Stimulated activated CD8-positive, alpha-beta memory T cell treated with anti-CD3 and anti-CD28 coated beads, Interleukin-12 subunit alpha, Interleukin-12 subunit beta, amount 100 ng/mL, for 4 hours (primary cell): ENCODE data around the gene GUCY1B1.
A peak's percentile ranks its signal among the peaks of the same experiment; 100 is the strongest.

Experiments
- DNase-seq: peaks from one replicate; pipeline ENCODE4 v3.0.0-alpha.2; 2020; ENCODE audit warnings: low read depth

The GUCY1B1 gene

DNA sequence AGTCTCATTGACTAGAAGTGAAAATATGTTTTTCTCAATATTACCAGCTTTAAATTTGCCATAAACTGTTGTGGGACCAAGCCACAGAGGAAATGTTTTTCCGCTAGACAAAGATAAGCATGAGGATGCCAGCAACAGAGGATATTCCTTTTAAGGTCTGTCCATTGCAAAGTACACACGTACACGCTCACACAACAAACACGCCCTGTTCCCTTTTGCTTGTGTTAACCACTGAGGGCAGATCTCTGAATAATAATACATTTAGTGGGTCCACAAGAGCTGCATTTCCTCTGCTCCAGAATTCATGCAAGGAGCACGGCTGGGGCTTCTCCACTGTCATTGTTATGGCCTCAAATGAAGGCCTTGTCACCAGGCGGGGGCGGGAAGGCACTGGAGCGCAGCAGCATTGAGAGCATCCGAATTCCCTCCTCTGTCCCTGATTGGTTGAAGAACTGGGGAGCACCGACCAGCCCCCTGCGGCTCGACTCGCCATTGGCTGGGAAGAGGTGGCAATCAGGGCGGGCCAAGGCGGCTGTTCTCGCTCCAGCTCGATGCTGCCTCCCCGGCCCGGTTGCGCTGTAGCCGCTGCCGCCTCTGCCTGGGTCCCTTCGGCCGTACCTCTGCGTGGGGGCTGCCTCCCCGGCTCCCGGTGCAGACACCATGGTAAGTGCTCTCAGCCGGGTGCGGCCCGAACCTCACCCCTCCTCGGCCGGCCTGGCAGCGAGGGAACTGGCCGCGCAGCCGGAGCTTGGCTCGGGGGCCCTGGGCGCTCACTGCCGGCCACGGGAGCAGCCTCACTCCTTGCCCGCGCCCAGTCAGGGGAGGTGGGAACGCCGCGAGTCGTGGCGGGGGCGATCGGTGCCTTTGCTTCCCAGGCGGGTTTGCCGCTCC, at the start of gene GUCY1B1:
GUCY1B1 (plus strand) TSS at position 541 of the 891 bp plus-strand sequence; CDS start at position 661, 120 bp downstream.
- peak; percentile 50 for DNase-seq

DNA sequence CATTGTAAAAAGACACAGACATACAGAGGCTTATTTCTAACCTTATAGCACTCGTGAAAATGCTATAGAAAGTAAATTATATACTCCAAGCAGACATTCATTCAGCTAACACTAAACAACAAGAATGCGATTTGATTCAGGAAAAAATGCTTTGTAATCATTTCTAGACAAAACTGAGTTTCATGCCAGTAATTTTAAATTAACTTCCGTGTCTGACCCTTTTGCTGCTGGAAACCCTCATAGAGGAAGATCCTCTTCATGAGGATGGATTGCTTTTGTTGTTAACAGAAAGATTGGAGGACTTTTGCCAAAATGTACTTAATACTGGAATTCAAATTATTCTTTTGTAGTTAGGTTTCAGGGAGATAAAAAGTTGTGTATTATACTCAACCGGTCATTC, 48.9 kb upstream of the GUCY1B1 start:
- DNase-seq, result no peak

DNA sequence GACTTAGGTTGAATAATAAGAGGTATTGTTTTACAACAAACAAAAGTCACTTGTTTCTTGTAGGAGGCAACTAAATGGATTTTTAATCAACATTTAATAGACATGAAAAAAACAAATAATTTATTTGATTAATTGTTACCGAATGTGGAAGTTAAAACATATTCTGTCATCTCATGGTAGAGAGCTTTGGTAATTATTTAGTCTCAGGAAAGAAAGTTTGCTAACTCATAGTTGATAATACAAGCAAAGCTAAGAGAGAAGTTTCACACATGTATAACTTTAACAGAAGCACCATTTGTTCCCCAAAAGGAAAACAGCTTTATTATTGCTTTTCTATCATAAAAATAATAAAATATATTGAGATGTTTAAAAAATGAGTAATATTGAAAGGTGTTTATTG, 47.3 kb upstream of the GUCY1B1 start:
- DNase-seq, result no peak

DNA sequence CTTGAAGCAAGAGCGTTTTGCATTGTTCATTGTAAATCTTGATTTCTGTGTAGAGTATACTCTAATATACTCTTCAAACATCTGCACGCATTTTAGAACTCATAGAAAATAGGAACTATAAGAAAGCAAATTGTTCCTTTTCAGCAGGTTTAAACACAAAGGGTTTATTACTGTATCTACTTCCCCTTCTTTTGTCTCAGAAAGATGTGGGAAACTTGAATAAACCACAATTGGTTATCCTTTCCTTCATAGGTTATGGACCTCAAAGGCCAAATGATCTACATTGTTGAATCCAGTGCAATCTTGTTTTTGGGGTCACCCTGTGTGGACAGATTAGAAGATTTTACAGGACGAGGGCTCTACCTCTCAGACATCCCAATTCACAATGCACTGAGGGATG, 46.0 kb upstream of the GUCY1B1 start:
- no peak for DNase-seq

DNA sequence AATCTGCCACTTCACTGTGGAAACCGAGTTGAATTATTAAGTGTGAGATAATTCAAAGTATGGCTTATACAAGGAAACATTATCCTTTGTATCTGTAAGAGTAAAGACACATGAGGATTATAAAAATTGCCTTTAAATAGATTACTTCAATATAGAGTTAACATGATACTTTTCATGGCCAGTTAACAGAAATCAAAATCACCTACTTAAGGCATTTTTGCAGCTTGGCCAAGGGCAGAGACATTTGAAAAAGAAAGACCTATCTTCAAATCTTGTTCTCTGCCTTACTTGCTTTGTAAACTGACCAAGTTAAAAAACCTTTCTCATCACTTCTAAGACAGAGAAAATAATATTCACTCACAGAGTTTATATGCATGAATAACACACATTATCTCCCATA, 44.9 kb upstream of the GUCY1B1 start:
- DNase-seq, result no peak

GRCh38 chr4:155722336-155722735, 36.5 kb upstream of the GUCY1B1 start:
- no peak for DNase-seq

- DNase-seq, result no peak
Observed at GRCh38 chr4:155722816-155723499, 35.9 kb upstream of the GUCY1B1 start.

- no peak for DNase-seq
Observed at GRCh38 chr4:155724731-155725130, 34.1 kb upstream of the GUCY1B1 start.

GRCh38 chr4:155734065-155734464, 24.8 kb upstream of the GUCY1B1 start:
- DNase-seq, result no peak

DNA sequence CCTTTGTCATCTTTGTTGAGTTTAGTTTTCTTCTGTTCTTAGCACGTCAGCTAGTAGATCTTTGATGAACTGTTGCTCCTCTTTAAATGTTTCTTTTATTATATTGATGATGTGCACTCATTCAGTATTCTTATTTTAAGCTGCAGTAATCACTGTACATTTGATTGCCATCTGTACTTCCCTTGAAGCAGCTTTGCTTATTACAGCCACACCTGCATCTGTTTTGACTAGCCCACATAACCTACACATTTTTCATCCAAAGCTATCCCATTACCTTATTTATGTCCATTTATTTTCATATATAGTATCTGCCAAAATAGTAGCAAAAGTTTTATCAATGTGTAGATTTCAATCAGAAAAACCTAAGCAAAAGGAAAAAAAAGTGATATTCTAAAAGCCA, 23.9 kb upstream of the GUCY1B1 start:
- DNase-seq, result no peak

DNA sequence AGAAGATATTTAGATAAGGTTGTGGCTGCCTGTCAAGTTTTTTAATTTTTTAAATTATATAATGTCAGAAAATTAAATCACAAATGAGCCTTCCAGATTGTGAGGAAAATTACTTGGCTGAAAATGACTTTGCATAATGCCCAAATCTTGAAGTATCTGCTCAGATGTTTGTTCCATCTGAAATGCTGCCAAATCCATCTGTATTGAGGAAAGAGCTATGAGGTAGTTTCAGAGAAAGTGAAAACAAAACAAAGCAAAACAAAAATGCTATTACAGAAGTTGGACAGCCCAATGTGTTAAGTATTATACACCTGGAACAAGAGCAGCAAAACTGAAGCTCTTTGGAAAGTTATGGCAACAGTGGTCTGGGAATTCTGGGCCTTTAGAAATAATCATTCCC, 23.3 kb upstream of the GUCY1B1 start:
- no peak for DNase-seq

DNA sequence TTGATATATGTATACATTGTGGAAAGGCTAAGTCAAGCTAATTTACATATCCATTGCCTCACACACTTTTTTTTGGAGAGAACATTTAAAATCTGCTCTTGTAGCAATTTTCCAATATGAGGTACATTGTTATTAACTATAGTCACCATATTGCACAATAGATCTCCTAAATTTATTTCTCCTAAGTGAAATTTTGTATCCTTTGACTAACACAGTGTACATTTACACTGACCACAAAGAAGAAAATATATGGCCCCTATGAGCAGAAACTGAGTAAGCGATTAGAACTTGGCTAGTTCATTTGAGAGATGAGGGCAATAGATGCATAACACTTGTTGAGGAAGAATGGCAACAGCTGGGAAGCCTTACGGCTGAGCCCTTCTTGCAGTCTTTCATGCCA, 20.3 kb upstream of the GUCY1B1 start:
- no peak for DNase-seq

- DNase-seq, result no peak
Observed at GRCh38 chr4:155741546-155741945, 17.3 kb upstream of the GUCY1B1 start.

DNA sequence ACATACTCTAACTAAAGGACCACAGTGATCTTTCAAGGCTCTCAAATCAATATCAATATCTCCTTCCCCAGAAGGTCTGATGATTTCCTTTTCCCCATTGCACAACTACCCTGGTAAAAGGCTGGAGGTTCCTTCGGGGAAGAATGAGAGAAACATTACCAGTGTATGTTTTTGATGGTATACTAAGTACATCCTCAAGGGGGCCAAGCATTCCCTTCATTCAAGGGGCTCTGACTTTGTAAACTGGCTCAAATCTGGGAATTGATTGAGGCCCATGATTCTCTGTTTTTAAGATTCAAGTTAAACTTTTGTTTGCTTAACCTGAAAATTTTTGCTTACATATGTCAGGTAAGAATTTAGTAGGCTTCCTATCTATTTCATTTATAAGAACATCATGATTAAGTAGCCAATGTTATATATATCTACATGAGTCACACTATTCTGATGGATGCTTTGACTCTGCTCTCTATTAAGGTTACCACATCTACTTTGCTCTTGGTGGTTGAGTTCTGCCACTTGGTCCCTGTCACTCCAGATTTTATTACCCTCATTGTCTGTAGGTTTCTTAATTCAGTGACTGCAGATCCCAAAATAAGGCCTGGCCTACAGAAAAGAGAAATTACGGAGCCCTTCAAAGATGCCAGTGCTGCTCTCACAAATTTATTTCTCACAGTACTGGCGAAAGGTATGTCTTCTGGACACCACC, 16.4 kb upstream of the GUCY1B1 start:
- DNase-seq, result no peak

- no peak for DNase-seq
Observed at GRCh38 chr4:155745984-155746383, 12.8 kb upstream of the GUCY1B1 start.

DNA sequence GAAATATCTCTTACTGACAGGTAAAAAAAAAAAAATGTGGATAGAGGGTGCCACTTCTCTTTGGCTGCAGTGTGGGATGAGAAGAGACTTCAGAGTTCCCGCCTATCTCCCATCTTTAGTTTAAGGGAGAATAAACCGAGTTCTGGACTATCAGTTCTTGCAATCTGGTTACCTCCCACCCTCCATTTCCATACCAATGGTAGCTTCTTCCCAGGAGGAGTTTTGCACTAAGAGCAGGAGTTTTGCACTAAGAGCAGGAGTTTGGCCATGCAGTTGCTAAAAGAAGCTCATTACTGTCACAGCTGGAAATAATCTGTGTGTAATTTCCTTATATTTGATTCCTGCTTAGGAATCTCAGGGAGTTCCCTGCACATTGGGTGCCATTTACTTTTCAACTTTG, 10.8 kb upstream of the GUCY1B1 start:
- DNase-seq, result no peak

- DNase-seq, result no peak
Observed at GRCh38 chr4:155749041-155749440, 9.8 kb upstream of the GUCY1B1 start.

DNA sequence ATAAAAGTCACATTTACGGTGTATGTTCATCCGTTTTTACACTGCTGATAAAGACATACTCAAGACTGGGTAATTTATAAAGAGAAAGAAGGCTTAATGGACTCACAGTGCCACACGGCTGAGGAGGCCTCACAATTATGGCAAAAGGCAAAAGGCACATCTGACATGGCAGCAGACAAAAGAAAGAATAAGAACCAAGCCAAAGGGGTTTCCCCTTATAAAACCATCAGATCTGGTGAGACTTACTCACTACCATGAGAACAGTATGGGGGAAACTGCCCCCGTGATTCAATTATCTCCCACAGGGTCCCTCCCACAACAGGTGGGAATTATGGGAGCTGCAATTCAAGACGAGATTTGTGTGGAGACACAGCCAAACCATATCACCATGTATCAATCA, 7.3 kb upstream of the GUCY1B1 start:
- no peak for DNase-seq

DNA sequence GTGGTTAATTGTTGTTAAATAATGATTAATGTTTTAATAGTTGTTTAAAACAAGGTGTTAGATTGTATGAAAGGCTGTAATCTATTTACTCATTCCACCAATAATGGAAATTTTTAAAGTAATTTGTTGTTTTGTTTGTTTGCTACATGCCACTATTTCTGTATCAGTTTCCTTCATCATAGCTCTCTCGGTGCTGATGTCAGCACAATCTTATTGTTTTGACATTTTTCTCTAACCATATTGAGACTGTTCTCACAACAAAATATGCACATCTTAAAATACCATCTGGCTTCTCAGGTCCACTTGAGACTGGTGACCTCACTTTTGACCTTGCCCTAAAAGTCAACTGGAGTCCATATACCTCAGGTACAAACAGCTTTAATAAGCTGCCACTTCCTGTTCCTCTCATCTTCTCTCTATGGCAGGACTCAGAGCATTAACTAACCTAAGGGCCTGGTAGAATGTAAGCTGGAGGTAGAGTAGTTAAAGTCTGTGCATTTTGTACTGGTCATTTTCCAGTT, 1.0 kb upstream of the GUCY1B1 start:
- no peak for DNase-seq

DNA sequence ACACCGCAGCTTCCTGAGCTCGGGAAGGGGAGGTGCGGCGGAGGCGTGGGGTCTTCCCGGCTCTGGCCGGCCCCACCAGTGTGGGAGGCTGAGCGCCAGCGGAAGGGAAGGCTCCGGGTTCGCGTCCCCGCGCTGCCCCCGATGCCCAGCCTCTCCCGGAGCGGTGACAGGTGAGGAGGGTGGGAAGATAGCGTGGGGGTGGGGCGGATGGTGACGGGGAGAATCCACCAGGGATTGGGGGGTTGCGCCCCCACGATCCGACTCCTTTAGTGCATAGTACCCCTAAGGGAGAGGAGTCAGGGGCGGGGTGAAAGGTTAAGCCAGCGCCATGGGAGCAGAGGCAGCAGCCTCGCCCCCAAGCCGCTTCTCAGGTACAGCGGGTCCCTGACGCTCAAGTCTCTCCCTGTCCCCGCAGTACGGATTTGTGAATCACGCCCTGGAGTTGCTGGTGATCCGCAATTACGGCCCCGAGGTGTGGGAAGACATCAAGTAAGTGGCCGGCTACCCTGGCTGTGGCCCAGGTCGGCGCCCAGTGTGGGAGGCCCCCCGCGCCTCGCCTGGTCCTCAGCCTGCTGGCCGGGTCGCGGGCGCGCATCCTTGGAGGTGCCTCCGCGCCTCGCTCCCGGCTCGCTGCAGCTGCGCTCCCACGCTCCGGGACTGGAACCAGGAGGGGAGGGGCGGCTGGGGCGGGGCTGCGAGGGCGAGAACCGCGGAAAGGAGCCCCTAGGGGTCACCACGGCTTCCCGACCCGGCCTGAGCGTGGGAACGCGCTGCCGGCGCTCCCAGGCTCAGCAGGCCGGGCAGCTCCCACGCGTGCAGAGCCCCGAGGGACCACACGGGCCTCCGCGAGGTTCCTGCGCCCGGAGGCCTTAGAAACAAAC, 791 bp downstream of the GUCY1B1 start:
- no peak for DNase-seq

DNA sequence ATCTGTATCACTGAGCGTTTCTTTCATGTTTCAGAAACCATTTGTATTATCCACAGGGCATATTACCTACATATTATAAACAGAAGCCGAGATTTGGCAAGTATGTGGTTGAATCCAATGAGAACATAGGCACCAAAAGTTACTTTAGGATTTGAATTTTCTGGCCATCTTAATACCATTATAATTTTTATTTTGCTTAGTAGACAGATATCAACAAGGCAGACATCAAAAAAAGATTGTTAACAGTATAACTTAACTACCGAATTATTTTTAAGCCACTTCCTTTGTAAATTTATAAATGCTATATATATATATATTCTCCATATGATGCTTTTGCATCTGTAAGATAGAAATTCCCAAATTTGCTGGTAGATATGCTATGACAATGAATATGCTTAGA, 2.2 kb downstream of the GUCY1B1 start:
- DNase-seq, result no peak

DNA sequence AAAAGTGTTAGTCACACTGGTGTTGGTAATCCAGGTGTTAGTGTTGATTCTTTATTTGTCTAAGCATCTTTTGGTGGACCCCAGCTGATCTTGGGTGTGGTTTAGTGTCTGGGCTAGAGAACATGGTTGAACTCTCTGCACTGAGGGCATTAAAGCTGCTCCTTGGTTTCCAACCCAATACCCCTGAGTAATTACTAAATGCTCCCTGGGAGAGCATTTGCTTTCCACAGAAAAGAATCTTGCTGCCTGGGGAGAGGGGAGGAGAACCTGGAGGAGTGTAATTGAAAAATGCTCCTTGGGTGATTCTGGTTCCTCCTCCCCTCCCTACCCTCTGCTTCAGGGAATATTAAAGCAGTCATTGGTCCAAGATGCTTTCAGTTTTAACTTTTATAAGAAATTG, 3.1 kb downstream of the GUCY1B1 start:
- no peak for DNase-seq
